HEK293T (cell line): ENCODE data around the gene NAALADL2.

Experiments
- CTBP1 ChIP-seq: fragments of 450-650 bp; IDR thresholded peaks from 2 replicates; pipeline ENCODE4 v1.6.1; 2016; ENCODE audit warnings: borderline replicate concordance
- FOXA1 ChIP-seq: fragments of 450-650 bp; IDR thresholded peaks from 2 replicates; pipeline ENCODE4 v1.6.1; 2016; ENCODE audit warnings: mild to moderate bottlenecking
- HDGF ChIP-seq: fragments of 450-650 bp; IDR thresholded peaks from 2 replicates; pipeline ENCODE4 v1.6.1; 2017; ENCODE audit warnings: antibody characterized with exemption, borderline replicate concordance
- TARDBP ChIP-seq: fragments of 450-650 bp; IDR thresholded peaks from 2 replicates; pipeline ENCODE4 v1.6.1; 2016

- TF ChIP-seq TARDBP = no peak
- no peak for TF ChIP-seq CTBP1
- no peak for TF ChIP-seq HDGF
- no peak for TF ChIP-seq FOXA1
Observed at GRCh38 chr3:175102161-175102560, 243.0 kb downstream of the NAALADL2 start.
